HG02571 (cell line): ENCODE data around the gene DSCAML1.

Experiments used
- ATAC-seq: cut with Tn5 transposase; IDR thresholded peaks from one replicate; pipeline ENCODE4 v1.9.1; 2021; ENCODE audit warnings: mild to moderate bottlenecking, moderate library complexity; ENCODE audit not compliant: unreplicated experiment

The DSCAML1 gene

GRCh38 chr11:117532568-117532967 is 264.4 kb downstream of the DSCAML1 start:
- no peak for ATAC-seq

GRCh38 chr11:117529816-117530215 is 267.2 kb downstream of the DSCAML1 start:
- no peak for ATAC-seq

- ATAC-seq = no peak
Observed at GRCh38 chr11:117528097-117528721, 268.8 kb downstream of the DSCAML1 start.

GRCh38 chr11:117527271-117527670 is 269.7 kb downstream of the DSCAML1 start:
- no peak for ATAC-seq

GRCh38 chr11:117525866-117526542 is 271.0 kb downstream of the DSCAML1 start:
- no peak for ATAC-seq

- ATAC-seq = no peak
Observed at GRCh38 chr11:117524468-117525183, 272.4 kb downstream of the DSCAML1 start.

GRCh38 chr11:117523680-117524079 is 273.3 kb downstream of the DSCAML1 start:
- ATAC-seq = no peak

- no peak for ATAC-seq
Observed at GRCh38 chr11:117521974-117522373, 275.0 kb downstream of the DSCAML1 start.

GRCh38 chr11:117520966-117521365 is 276.1 kb downstream of the DSCAML1 start:
- no peak for ATAC-seq

GRCh38 chr11:117520201-117520600 is 276.8 kb downstream of the DSCAML1 start:
- no peak for ATAC-seq

- ATAC-seq = no peak
Observed at GRCh38 chr11:117519590-117519989, 277.4 kb downstream of the DSCAML1 start.

- ATAC-seq = no peak
Observed at GRCh38 chr11:117519170-117519569, 277.8 kb downstream of the DSCAML1 start.

GRCh38 chr11:117518455-117518854 is 278.6 kb downstream of the DSCAML1 start:
- no peak for ATAC-seq

- no peak for ATAC-seq
Observed at GRCh38 chr11:117517097-117517496, 279.9 kb downstream of the DSCAML1 start.

GRCh38 chr11:117515892-117516787 is 280.9 kb downstream of the DSCAML1 start:
- ATAC-seq = no peak

- no peak for ATAC-seq
Observed at GRCh38 chr11:117514256-117514655, 282.8 kb downstream of the DSCAML1 start.

GRCh38 chr11:117513666-117514065 is 283.4 kb downstream of the DSCAML1 start:
- no peak for ATAC-seq

GRCh38 chr11:117511931-117512539 is 285.0 kb downstream of the DSCAML1 start:
- ATAC-seq = no peak

GRCh38 chr11:117511483-117511930 is 285.5 kb downstream of the DSCAML1 start:
- no peak for ATAC-seq

GRCh38 chr11:117510646-117511045 is 286.4 kb downstream of the DSCAML1 start:
- ATAC-seq = no peak
